ENCODE results near the gene ANKMY1. TPM values are rescaled to one million over a fixed set of nuclear protein-coding genes. Genes with fewer than 3 reads are reported as not detected.
A peak's percentile ranks its signal among the peaks of the same experiment; 100 is the strongest.

ANKMY1 gene
- total RNA-seq, 4 donors from 2014 or later, result 15.1 to 64.0 (median 27.5) TPM

DNA sequence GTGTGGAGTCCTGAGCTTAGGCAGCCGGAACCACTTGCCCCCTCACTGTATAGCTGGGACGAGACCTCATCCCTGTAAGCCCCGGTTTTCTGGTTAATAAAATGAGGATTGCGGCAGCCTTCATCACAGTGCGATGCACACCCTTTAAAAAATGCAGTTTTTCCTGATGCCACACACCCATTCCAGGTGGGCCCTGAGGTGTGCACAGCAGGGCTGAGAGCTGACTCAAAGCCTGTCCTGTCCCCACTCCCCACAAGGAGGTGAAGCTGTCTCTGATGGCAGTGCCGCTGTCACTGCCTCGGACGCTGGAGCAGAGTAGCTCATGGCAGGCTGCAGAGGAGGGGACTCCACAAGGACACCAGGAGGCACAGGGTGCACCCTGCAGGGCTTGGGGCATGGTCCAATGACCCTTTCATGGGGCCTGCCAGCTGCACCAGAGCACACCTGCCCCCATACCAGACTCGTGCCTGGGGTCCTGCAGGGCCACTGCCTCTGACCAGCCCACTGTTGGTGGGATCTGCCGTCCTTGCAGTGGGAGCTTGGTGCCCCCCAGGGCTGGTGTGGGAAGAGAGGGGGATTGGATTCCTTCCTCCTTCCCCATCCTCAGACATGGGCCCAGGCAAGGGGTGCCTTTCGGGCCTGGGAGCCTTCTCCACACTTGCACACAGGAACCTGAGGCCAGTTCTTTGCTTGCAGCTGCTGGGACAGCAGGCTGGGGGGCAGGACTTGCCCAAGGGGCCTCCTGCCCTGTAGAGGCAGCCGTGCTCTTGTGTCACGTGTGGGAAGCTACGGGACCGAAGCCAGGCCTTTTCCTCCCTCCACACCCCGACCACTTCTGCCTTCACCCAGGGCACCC lies 99.5 kb downstream of the ANKMY1 start:
- Histone ChIP-seq H3K9me3 (no peaks in the 10 kb centered on the region), H3K36me3 (no peaks in the 10 kb centered on the region), H3K27ac (no peak overlapping the region), H3K4me1 (peaks cover 0 to 20% (median 11%) of the 10 kb centered on the region in 4 donors), H3K27me3 (peaks cover 37% of the 10 kb centered on the region), H3K4me3 (no peak overlapping the region)
- in situ Hi-C loops (cut with MboI; ENCODE audit: low pct_ligation_motif_present in 1 of 4, low pct_unique_long_range_greater_than_20kb in 1 of 4, low sequenced_read_pairs in 3 of 4) (no loop called here), intact Hi-C loops (cut with DNase I; ENCODE audit: low total_unique reads) (no loop called here)
- WGBS, 2 donors (ENCODE audit: low coverage in 1 of 2), result 80% methylated on average over 16 of the region's 16 CpGs; no CpG with 5 or more reads in 1 of the 2 donors
- no peak for DNase-seq
- no peak for TF ChIP-seq EP300 (IDR thresholded peaks at IDR 0.05; ENCODE audit: low read depth)
- TF ChIP-seq POLR2A (IDR thresholded peaks at IDR 0.05), result no peak
- TF ChIP-seq POLR2AphosphoS5 (IDR thresholded peaks at IDR 0.05), result no peak
- TF ChIP-seq, protein P1, sequence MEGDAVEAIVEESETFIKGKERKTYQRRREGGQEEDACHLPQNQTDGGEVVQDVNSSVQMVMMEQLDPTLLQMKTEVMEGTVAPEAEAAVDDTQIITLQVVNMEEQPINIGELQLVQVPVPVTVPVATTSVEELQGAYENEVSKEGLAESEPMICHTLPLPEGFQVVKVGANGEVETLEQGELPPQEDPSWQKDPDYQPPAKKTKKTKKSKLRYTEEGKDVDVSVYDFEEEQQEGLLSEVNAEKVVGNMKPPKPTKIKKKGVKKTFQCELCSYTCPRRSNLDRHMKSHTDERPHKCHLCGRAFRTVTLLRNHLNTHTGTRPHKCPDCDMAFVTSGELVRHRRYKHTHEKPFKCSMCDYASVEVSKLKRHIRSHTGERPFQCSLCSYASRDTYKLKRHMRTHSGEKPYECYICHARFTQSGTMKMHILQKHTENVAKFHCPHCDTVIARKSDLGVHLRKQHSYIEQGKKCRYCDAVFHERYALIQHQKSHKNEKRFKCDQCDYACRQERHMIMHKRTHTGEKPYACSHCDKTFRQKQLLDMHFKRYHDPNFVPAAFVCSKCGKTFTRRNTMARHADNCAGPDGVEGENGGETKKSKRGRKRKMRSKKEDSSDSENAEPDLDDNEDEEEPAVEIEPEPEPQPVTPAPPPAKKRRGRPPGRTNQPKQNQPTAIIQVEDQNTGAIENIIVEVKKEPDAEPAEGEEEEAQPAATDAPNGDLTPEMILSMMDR (IDR thresholded peaks at IDR 0.05), result no peak

DNA sequence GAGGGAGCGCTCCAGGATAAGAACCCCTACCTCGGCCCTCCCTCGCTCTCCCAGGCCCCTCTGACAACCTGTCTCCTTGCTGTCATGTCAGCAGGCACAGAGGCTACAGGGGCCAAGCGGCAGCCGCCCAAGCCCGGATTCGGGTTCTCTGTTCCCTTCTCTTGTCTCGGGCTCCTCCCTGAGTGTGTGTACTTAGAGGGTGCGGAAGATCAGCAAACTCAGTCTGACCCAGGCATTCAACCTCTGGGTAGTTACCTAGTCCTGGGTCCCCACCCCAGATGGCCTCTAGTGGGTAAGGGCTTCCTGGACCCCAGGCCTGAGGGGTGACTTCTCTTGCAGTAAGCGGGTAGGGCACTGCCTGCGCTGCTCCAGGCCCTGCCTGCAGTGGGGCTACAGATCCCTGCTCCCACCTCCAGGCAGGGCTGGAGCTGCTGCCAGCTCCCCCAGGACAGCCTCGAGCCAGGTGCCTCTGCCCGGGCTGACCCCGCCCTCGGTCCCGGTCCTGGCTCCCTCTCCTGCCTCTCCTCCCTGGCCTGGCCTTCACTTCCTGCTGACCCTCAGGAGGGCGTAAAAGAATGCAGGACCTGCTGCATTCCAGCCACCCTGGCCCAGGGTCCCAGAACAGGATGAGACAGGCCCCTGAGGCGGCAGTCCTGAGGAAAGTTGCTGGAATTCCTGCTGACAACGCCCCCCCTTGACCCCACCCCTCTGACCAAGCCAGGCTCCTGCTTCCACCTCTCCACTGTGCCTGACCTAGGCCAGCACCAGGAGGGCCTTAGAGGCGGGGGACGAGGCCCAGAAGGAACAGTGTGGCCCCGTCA lies 100.4 kb downstream of the ANKMY1 start:
- H3K9me3 ChIP-seq, result no peaks in the 10 kb centered on the region
- WGBS, 2 donors (ENCODE audit: low coverage in 1 of 2), result 61% methylated on average over 20 of the region's 22 CpGs; no CpG with 5 or more reads in 1 of the 2 donors
- H3K4me1 ChIP-seq, result peaks cover 0 to 20% (median 13%) of the 10 kb centered on the region in 4 donors
- H3K27ac ChIP-seq, result peak overlapping the region in 1 of 4 donors; percentile 45
- H3K27me3 ChIP-seq, result peaks cover 41% of the 10 kb centered on the region
- intact Hi-C loops (cut with DNase I; ENCODE audit: low total_unique reads), result no loop called here
- no peaks in the 10 kb centered on the region for H3K36me3 ChIP-seq
- no peak for TF ChIP-seq EP300 (IDR thresholded peaks at IDR 0.05; ENCODE audit: low read depth)
- TF ChIP-seq POLR2AphosphoS5 (IDR thresholded peaks at IDR 0.05), result no peak
- TF ChIP-seq POLR2A (IDR thresholded peaks at IDR 0.05), result no peak
- TF ChIP-seq, protein P1 (IDR thresholded peaks at IDR 0.05), result no peak
- in situ Hi-C loops (cut with MboI; ENCODE audit: low pct_ligation_motif_present in 1 of 4, low pct_unique_long_range_greater_than_20kb in 1 of 4, low sequenced_read_pairs in 3 of 4), result no loop called here
- H3K4me3 ChIP-seq, result no peak overlapping the region
- no peak for DNase-seq

DNA sequence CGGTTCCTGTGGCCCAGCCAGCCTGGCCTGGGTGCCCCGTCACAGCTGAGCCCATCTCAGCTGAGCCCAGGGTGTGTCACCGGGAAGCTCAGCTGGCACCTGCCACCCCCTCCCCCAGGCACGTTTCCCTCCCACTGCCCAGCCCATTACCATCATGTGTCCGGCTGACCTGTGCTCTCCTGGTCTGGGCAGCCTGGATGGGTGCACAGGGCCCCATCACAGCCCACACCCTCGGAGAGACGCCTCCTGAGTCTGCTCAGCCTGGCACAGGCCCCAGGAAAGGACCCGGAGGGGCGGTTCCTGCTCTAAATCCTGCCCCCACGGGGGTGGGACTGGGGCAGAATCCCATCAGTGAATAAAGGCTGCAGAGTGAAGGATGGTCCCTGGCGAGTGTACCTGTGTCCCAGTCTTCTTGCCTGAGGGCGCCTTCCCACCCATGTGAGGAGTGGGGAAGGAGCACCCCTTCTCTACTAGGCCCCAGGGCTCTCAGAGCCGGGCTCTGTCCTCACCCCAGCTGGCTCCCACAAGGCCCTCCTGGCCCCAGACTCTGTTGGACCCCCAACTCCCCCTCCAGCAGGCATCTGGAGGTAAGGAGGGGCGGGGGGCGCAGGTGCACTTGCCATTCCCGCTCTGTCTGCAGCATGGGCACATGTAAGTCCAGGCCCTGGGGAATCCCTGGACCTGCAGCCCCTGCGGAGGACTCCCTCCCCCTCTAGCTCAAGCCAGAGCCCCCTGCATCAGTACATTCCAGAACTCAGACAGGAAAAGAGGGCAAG lies 101.2 kb downstream of the ANKMY1 start:
- in situ Hi-C loops (cut with MboI; ENCODE audit: low pct_ligation_motif_present in 1 of 4, low pct_unique_long_range_greater_than_20kb in 1 of 4, low sequenced_read_pairs in 3 of 4), result no loop called here

More for the DNA sequence above, 101.2 kb downstream of the ANKMY1 start:
- H3K4me1 ChIP-seq, result peaks cover 6 to 28% (median 21%) of the 10 kb centered on the region in 4 donors
- H3K27ac ChIP-seq, result peak overlapping the region in 1 of 4 donors; percentile 45
- WGBS, 2 donors (ENCODE audit: low coverage in 1 of 2), result 67 to 69% methylated on average over 1 to 13 of the region's 17 CpGs
- TF ChIP-seq, protein P1 (IDR thresholded peaks at IDR 0.05), result no peak
- TF ChIP-seq POLR2A (IDR thresholded peaks at IDR 0.05) (no peak), POLR2AphosphoS5 (IDR thresholded peaks at IDR 0.05) (no peak), EP300 (IDR thresholded peaks at IDR 0.05; ENCODE audit: low read depth) (no peak)
- no peak overlapping the region for H3K4me3 ChIP-seq
- H3K36me3 ChIP-seq, result no peaks in the 10 kb centered on the region
- H3K9me3 ChIP-seq, result no peaks in the 10 kb centered on the region
- no peak for DNase-seq
- intact Hi-C loops (cut with DNase I; ENCODE audit: low total_unique reads), result no loop called here
- H3K27me3 ChIP-seq, result peaks cover 49% of the 10 kb centered on the region
